Right forelimb (tissue), 1 donor: ENCODE measurements around the gene STPG4.

Experiments
- DNase-seq: peaks from one replicate; pipeline ENCODE4 v3.0.0-alpha.2; 2018

STPG4 gene

GRCh38 chr2:47069628-47070154, 85.4 kb downstream of the STPG4 start:
- DNase-seq: peak; percentile 72

GRCh38 chr2:47068981-47069627, 86.0 kb downstream of the STPG4 start:
- no peak for DNase-seq

- DNase-seq: no peak
Observed at GRCh38 chr2:47067788-47068407, 87.2 kb downstream of the STPG4 start.

GRCh38 chr2:47065771-47066380, 89.2 kb downstream of the STPG4 start:
- DNase-seq: no peak

GRCh38 chr2:47065343-47065742, 89.8 kb downstream of the STPG4 start:
- DNase-seq: no peak

GRCh38 chr2:47064106-47064505, 91.0 kb downstream of the STPG4 start:
- no peak for DNase-seq

- DNase-seq: no peak
Observed at GRCh38 chr2:47063538-47063930, 91.6 kb downstream of the STPG4 start.

GRCh38 chr2:47062681-47063537, 92.2 kb downstream of the STPG4 start:
- no peak for DNase-seq

- DNase-seq: no peak
Observed at GRCh38 chr2:47061944-47062678, 93.0 kb downstream of the STPG4 start.

GRCh38 chr2:47060652-47061170, 94.4 kb downstream of the STPG4 start:
- no peak for DNase-seq

- DNase-seq: peak; percentile 78
Observed at GRCh38 chr2:47058003-47058931, 96.8 kb downstream of the STPG4 start.

- no peak for DNase-seq
Observed at GRCh38 chr2:47057687-47058002, 97.5 kb downstream of the STPG4 start.

GRCh38 chr2:47056868-47057686, 98.0 kb downstream of the STPG4 start:
- DNase-seq: no peak

GRCh38 chr2:47056374-47056773, 98.7 kb downstream of the STPG4 start:
- no peak for DNase-seq

GRCh38 chr2:47054868-47055267, 100.2 kb downstream of the STPG4 start:
- no peak for DNase-seq

GRCh38 chr2:47054036-47054555, 101.0 kb downstream of the STPG4 start:
- DNase-seq: no peak

GRCh38 chr2:47052847-47053246, 102.3 kb downstream of the STPG4 start:
- no peak for DNase-seq

- DNase-seq: no peak
Observed at GRCh38 chr2:47051562-47051961, 103.5 kb downstream of the STPG4 start.

- no peak for DNase-seq
Observed at GRCh38 chr2:47050762-47051161, 104.3 kb downstream of the STPG4 start.
